UCSD-AML1 (cell line): ENCODE measurements around the gene EHD4.

Experiments
- DNase-seq: peaks from one replicate; lab custom pipeline; 2025; ENCODE audit not compliant: unreplicated experiment; lab: John Stamatoyannopoulos, UW

The EHD4 gene

DNA sequence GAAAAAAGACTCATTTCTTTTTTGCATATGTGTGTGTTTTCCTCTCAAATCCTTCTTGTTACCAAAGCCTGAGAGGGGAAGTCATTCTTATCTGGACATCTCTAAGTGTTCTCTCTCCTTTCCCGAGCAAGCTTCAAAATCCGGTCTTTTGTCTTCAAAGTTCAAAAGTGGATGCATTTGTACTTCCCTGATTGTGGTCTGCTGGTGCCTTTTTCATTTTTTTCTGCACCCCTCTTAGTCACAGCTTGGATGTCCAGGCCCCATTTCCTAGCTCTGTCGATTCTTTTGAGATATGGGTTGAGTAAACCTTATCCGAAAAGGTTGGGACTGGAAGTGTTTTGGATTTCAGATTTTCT lies 34.8 kb downstream of the EHD4 start:
- DNase-seq = no peak

DNA sequence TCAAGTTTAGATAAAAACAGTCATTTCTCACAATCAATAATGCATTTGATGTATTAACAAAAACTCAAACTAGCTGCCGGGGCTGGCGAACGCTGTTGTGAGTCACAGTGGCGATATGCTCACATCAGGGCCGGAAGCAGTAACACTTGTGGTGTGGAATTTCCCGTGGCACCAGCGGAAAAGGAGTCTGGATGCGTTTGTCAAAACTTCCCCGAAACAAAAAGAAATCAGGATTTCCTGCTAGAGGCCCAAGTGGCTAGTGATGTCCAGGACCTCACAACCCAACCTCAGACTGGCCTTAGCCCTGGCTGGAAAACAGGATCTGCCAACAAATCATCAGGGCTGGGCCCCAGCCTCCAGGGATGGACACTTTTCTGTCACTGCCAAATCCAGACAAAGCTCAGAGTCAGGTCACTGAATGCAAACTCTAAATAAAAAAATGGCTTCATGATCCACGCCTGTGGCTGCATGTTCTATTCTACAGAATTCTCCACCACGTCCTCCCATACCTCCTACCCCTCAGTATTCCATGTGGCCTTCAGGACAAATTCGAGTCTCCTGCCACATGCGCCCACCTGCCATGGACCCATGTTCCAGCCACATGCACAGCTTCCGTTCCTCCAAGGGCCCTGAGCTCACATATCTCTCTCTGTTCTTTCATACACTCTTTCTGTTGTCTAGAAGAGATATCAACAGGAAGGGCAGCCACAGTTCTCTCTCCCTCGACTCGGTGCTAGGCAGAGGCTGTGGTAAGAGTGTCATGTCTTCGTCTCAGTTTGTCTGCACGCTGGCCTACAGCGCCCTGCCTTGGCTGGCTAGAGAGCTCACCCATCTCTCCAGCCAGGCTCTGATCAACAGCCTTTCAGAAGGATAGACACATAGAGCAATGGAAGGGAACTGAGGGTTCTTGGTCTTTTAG lies 35.4 kb downstream of the EHD4 start:
- peak; percentile 81 for DNase-seq

DNA sequence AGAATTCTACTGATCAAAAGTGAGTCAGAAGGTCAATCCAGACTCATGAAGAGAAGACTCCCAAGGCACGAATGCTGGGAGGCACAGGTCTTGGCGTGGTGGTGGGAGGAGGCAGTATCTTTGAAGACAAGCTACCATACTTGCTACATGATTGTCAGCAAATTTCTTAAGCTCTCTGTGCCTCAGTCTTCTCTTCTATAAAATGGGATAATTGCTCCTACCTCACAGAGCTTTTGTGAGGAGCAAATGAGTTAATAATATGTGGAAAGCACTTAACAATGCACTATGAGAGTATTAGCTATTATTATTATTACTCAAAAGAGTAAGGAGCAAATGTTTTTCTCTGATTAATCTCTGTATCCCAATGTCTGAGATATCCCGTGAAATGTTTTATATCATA lies 36.2 kb downstream of the EHD4 start:
- no peak for DNase-seq

DNA sequence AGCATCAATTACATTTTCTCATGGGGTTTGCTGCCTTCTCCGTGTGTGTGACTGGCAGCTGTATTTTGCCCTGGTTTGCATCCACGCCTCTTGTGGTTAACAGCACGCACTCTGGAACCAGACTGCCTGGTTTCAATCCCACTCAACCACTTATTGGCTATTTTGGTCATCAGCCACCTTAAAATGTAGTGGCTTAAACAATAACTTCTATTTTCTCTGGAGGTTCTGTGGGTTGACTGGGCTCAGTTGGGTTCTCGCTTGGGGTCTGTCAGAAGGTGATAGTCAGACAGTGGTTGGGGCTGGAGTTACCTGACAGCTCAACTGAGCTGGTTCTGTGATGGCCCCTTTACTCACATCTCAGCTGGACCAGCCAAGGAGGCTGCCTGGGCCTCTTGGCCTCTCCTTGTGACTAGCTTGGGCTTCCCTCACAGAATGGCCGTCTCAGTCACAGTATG lies 36.8 kb downstream of the EHD4 start:
- DNase-seq = no peak

DNA sequence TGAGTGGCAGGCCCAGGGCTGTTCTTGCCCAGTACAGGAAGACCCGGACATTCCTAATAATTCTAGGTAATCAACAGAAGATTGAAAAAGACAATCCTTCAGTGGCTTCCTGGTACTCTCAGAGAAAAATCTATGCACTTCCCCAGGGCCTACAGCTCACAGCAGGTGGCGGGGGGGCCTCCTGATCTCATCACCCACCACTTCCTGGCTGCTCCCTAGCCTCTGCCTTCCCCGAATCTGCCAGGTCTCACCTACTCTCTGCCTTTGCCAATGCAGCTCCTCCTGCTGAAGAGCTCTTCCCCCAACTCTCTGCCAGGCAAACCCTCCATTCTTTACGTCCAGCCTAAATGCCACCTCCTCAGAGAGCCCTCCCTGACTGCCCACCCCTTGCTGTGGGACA lies 37.5 kb downstream of the EHD4 start:
- DNase-seq = peak; percentile 58

DNA sequence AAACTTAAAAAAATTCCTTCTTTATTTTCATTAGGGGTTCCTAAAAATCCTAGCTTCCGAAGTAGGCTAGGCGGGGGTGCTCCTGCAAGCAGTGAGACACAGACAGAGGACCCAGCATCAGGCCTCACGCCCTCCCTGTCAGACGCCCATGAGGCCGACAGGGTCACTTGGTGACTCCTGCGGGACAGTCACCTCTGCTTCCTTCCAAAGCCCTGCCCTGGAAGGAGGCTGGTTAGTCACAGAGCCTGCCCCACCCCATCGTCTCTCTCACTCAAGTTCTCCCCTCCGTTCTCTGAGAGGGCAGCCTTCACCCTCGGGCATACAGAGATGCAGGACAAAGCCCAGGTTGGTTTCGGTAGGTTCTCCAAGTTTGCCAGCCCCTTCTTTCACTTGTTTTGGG lies 38.6 kb downstream of the EHD4 start:
- no peak for DNase-seq

DNA sequence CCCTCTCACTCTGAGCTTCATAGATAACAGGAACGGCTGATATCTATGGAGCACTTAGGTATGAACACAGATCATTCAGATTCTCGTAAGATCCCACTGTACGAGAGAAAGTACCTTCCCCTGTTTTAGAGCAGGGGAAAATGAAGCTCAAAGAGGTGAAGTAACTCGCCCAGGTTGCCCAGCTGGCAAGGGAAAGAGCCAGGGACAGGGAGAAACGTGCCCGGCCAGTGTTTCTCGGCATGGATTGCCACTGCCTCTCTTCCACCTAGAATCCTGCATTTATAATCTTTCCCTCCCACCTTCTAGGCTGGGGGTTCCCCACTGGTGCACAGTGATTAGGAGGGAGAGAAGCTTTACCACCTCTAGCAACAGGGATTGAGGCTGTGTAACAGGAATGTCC lies 39.0 kb downstream of the EHD4 start:
- DNase-seq = no peak

DNA sequence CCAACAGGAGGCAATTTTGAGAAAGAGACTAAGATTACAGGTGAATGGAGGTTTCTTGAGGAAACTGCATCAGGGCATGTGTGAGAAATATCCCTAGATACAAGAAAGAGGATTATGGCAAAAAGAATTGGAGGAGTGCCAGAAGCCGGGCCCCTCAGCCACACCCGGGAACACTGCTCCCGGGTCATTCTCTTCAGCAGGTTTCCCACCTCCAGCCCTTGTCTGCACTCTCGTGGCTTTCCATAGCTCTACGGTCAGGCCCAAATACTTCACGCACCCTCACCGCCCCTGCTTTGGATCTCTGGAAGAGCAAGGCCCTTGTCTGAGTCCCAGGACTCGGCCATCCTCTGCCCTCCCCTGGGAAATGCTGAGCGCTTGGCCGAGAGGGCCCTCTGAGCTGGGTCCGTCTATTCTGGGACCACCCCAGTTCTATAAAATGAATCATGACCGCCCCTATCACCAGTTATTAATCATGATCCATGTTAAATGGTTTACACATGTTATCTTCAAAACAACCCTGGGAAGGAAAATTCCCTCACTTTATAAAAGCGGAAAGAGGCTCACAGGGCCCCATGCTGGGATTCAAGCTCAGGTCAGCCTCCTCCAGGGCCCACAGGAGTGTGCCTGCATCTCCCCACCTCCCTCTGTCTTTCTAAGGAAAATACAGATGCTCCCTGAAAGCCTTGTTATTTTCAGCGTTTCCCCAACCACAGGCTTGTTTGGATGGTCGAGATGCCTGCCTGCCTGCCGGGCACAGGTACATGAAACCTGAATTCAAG lies 39.7 kb downstream of the EHD4 start:
- DNase-seq = no peak

DNA sequence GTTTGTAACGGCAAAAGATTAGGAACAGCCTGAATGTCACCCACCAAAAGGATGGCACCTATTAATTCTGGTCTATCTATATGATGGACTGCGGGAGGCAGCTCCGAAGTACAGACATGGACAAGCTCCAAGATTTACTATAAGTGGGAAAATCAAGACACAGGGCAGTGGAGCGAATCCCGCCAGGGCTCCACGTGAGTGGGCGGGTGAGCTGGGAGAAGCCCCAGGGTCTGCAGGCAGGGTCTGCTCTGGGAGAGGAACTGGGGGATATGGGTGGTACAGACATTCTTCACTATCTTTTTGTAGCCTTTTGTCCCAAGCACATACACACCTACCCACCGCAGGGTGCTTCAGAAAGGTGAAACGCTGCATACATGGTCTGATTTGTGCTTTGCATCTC lies 40.3 kb downstream of the EHD4 start:
- DNase-seq = no peak

DNA sequence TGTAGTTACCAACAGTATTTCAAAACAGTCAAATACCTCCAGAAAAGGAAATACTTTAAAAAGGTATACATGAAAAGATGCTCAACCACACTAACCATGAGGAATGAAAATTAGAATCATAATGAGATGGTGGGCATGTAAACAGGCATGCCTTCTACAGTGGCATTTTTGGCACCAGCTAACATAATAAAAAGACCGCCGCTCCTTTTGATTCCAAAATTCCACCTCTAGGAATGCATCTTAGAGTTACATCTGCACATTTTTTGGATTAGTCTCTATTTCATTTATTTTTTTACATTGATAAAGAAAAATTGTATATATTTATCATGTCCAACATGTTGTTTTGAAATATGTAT lies 41.5 kb downstream of the EHD4 start:
- DNase-seq = no peak

DNA sequence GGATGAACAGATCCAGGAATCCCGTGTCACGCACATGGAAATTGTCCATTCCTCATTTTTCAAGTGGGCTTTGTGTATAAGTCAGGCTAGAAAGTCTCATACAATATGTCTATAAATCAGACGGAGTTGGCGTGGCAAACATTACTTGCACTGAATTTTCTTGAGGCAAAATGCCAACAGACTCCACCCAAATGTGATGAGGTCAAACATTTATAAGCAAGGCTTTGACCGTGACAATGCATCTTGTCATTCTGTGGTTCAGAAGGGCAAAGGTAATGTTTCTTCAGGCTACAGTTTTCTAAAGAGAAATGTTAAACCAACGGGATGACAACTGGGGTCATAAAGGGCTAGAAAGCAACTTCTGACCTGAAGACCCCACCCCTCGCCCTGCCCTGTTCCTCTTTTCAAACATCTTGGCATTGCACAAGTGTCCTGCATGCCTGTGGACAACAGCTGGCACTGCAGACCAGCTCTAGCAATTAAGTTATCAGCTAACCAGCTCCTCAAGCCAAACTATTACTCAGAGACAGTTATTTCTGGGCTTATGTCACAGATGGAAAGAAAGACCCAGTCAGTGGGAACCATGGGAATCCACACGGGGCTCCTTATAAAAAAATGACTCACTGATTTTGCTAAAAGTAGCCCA lies 42.0 kb downstream of the EHD4 start:
- no peak for DNase-seq

DNA sequence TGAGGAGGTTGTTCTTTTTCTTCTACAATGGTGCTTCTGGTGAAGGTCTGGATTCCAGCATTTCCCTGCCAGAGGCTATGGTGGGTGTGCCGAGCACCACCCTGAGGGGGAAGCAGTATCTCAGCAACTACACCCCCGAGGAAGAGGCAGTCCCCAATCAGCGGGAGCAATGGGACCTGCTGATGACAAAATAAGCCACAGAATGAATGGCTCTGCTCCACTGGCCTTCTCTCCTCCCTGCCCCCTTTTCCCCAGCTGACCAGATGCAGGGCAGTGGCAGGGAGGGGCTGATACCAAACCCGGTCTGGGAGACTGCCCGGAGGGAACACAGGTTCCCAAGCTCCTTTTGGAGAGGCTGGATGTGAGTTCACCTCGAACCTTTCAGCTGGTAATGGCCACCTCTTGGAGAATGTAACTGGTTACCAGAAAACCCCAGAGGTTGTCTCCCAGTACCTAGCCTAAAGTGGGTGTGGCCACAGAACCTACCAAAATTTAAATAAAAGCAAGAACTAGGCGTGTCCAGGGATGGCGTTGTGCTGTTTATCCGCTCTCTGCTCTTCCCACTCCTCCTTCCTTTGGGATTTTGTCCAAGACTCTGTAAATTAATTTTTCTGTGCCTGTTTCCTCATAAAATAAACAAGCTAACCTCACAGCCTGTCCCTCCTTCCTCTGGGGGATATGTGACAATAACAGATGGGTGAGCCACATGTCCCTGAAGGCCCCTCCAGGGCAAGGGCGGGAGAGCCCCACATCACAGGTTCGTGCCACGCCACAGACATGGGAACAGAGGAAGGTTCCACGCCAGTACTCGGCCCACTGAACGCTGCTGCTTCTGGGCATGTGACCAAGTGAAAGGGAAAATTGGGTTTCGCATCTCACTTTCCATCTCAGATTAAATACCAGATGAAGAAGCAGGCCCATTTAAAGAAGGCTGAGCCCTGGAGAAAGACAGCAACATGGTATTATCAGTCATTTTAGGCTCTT lies 43.4 kb downstream of the EHD4 start:
- no peak for DNase-seq

DNA sequence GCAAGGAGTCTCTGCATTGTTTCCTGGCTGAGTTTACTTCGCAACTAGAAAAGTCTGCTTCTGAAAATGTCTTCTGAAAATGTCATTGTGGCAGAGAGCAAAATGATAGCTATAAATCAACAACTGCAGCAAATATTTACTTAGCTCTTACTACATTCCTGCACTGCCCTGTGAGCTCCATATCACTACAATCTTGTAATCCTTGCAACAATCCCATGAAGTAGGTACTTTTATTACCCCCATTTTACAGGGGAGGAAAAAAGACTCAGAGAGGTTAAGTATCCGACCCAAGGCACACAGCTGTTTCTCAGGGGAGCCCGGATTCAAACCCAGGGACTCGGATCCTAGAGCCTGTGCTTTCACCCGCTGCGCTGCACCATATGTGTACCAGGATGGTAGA lies 44.3 kb downstream of the EHD4 start:
- no peak for DNase-seq

DNA sequence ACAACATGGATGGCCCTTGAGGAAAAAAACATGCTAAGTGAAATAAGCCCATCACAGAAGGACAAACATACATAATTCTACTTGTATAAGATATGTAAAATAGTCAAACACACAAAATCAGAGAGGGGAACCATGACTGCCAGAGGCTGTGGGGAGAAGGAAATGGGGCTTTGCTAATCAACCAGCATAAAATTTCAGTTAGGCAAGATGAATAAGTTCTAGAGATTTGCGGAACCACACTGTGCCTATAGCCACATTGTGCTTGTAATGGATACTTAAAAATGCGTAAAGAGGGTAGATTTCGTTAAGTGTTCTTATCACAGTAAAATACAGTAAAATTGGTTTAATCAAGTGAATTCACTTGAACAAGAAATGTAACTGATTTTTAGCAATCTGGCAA lies 44.8 kb downstream of the EHD4 start:
- DNase-seq = no peak

DNA sequence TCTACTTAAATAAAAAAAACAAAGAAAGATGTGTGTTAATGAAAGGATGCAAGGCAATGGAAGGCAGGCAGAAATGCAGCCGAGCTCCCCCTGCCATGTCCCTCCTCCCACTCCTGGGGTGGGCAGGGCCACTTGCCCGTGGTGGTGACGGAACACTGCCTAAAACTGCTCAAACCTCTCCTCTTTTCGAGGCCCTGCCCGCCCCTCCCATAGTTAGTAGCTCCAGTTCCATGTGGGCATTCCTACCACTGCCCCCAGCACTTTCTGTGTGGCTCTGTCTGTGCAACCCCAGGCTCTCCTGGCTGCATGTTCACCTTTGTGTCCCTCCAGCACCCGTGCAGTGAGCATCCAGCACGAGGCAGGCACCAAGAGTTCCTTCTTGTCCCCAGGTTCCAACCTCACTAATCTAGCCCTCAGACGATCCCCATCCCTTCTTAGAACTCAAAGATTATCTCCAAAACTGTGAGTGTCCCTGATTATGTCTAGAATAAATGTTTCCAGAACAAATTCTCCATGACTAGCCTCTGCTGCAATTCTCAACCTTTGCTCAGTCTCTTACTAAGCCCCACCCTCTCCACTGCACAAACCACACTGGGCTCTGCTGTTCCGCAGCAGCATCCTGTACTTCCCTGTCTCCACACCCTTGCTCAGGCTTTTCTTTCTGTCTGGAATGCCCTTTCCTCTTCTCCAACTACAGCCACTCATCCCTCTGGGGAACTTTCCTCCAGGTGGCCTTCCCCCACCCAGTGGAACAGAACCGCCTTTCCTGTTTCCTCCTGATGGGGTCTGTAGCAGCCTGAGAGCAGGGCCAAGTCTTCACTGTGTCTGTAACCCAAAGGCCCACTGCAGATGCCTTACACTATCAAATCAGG lies 45.9 kb downstream of the EHD4 start:
- DNase-seq = peak; percentile 47

DNA sequence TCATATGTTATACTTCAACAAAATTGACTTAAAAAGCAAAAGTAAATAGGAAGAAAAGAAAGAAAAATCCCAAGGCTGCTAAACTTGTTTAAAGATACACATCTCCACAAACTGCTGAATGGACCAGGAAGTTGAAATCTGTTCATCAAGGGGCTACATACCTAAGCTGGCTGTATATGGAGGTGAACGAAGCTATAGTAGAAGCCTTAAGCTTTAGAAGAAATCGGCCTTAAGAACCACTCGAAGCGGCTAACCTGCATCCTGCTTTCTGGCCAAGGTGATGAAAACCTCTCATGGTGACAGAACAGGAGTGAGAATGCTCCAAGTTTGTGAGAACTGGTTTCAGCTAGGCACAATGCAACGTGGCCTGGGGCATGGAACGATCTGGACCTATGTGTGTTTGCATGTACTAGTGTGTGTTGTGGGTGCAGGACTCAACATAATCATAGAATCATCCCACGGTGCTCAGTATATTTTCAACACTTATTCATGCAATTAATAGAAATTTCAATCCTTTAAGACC lies 47.2 kb downstream of the EHD4 start:
- DNase-seq = no peak

DNA sequence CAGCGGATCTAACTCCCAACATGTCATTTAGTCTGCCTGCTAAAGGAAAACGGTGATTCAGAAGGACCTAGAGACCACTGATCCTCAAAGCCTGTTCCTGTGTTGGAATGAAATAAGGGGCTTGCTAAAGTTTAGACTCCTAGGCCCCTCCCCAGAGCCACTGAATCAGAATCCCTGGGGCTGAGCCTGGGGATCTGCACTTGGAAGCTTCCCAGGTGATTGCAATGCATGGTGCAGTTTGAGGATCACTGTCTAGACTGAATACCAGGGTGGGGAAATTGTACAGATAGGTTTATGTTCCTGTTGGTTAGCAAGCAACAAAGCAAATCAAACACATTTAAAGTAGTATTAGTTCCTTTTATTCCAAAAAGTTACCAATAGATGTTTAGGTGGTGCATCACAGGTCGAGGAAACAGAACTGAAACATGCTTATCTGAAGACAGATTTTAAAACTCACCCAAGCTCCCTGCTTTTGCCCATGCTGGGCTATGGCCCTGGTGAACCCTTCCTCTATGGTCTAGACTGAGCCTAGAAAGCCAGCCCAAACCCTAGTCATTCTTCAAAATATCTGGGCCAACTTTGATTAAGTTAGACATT lies 48.9 kb downstream of the EHD4 start:
- no peak for DNase-seq

DNA sequence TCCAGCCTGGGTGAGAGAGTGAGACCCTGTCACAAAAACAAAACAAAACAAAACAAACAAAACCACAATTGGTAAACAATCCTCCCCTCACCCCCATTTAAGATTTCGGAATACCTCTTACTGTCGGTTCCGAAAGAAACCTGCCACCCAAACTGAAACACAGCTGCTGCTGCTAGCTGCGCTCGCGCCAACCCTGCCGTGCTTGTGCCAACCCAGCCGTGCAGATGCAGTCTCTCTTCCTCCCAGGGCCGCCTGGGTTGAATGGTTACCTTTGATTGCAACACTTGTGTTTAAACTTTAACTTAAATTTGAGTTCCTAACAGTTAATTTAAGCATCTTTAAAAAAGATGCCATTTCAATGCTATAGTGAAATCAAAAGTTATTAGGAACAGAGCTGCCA lies 50.0 kb downstream of the EHD4 start:
- no peak for DNase-seq

DNA sequence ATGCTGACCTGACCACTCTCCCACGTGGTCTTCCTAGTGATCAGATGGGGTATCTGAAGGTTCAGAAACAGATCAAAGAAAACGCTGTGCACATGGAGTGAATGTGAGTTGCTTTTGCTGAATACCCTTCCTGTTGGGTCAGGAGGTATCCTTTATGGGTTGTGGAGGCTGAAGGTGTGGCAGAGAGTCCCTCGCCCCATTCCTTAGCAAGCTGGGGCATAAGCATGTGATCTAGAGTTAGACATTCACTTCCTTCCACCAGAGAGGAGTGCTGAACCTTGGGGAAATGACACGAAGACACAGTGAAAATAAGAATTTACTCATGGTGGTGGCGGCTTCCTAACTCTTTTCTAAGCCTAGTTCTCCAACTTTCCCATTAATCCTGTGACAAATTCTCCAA lies 50.7 kb downstream of the EHD4 start:
- no peak for DNase-seq
